K562 (cell line): ENCODE measurements around the gene ASF1B.

ENCODE experiments used
- BMI1 ChIP-seq: fragments of 150-350 bp; IDR thresholded peaks from 2 replicates; pipeline ENCODE4 v1.6.1; 2014; ENCODE audit warnings: low read length
- DDX20 ChIP-seq: fragments of 450-650 bp; IDR thresholded peaks from 2 replicates; pipeline ENCODE4 v1.6.1; 2016; ENCODE audit warnings: missing genetic modification characterization, low read depth, mild to moderate bottlenecking, missing compliant biosample characterization, moderate library complexity
- ETV6 ChIP-seq, 3 experiments: fragments of 150-350 bp in 1 of 3; sonication (generic) in 1 of 3; formaldehyde crosslinking in 1 of 3; IDR thresholded peaks; 2 replicates each; pipeline versions ENCODE4 v1.6.1 to v1.8.0; 2014 to 2022; ENCODE audit warnings: borderline replicate concordance in 2 of 3, low read depth in 2 of 3, antibody characterized with exemption in 1 of 3, low read length in 1 of 3, mild to moderate bottlenecking in 1 of 3, missing genetic modification reagents in 1 of 3
- EZH2 ChIP-seq: IDR thresholded peaks from 2 replicates; pipeline ENCODE4 v1.6.1; 2012; ENCODE audit warnings: low read depth, mild to moderate bottlenecking, inconsistent platforms, low read length, borderline replicate concordance
- HDAC6 ChIP-seq: IDR thresholded peaks from 2 replicates; pipeline ENCODE4 v1.6.1; 2012; ENCODE audit warnings: low read depth, mild to moderate bottlenecking, control low read depth, inconsistent platforms, low read length, moderate library complexity
- RAD21 ChIP-seq, 2 experiments: fragments of 250-450 bp in 1 of 2; fragments of 450-650 bp in 1 of 2; sonication (Bioruptor Pico) in 1 of 2; formaldehyde crosslinking in 1 of 2; IDR thresholded peaks in 1 of 2; conservative IDR thresholded peaks in 1 of 2; 2 replicates each; pipeline versions ENCODE4 v1.4.0 to v1.8.0; 2020 to 2022; ENCODE audit warnings: mild to moderate bottlenecking in 2 of 2, moderate library complexity in 1 of 2
- ZSCAN29 ChIP-seq: fragments of 450-650 bp; IDR thresholded peaks from 2 replicates; pipeline ENCODE4 v1.6.1; 2017

GRCh38 chr19:14102756-14103155 is 33.6 kb downstream of the ASF1B start:
- TF ChIP-seq RAD21 (CRISPR knock-in tag; conservative IDR thresholded peaks at IDR 0.05 in 1 of 2, IDR thresholded peaks at IDR 0.05 in 1 of 2) (no peak), HDAC6 (no peak), BMI1 (no peak), ZSCAN29 (no peak), EZH2 (no peak), ETV6 (IDR thresholded peaks at IDR 0.05; ENCODE audit: borderline replicate concordance in 1 of 2, low read depth in 2 of 2, low read length in 1 of 2) (no peak), ETV6 (CRISPR knock-in tag; IDR thresholded peaks at IDR 0.05; ENCODE audit: borderline replicate concordance) (no peak), DDX20 (tag) (no peak)
